Measurements from ENCODE around the gene MCC.

MCC gene

GRCh38 chr5:113043491-113043931 is 444.7 kb downstream of the MCC start:
- Histone ChIP-seq H3K27me3 (ENCODE audit: control insufficient read depth in 1 of 2, insufficient read depth in 1 of 2, low read length in 2 of 2) (no peaks in the 10 kb centered on the region), H4K91ac (ENCODE audit: low read length) (no peak overlapping the region), H3K18ac (ENCODE audit: low read depth in 1 of 2, low read length in 2 of 2) (no peak overlapping the region), H2AK5ac (ENCODE audit: low read length, severe bottlenecking) (no peak overlapping the region), H3K9me3 (ENCODE audit: control insufficient read depth, low read length) (no peaks in the 10 kb centered on the region), H3K4me1 (ENCODE audit: control insufficient read depth, insufficient read depth, low read depth, low read length) (peaks cover 11% of the 10 kb centered on the region), H3K79me1 (replicated peaks; ENCODE audit: low read length, poor library complexity, severe bottlenecking) (no peaks in the 10 kb centered on the region), H3K4me2 (ENCODE audit: low read length, poor library complexity, severe bottlenecking) (no peak overlapping the region), H3K36me3 (ENCODE audit: control insufficient read depth in 1 of 2, insufficient read depth in 2 of 2, low read depth in 1 of 2, low read length in 2 of 2) (peaks cover 24 to 47% of the 10 kb centered on the region in 2 experiments), H3K9ac (ENCODE audit: low read length) (no peak overlapping the region), H3K4ac (ENCODE audit: low read depth in 1 of 2, low read length in 2 of 2) (no peak overlapping the region), H2AFZ (ENCODE audit: low read depth, low read length) (no peak overlapping the region), H2BK5ac (ENCODE audit: low read depth, low read length, poor library complexity, severe bottlenecking) (no peak overlapping the region), H3K27ac (ENCODE audit: low read length, poor library complexity, severe bottlenecking) (no peak overlapping the region), H2BK15ac (ENCODE audit: low read depth, poor library complexity, severe bottlenecking) (no peak overlapping the region), H2BK12ac (ENCODE audit: low read length in 2 of 2) (peak overlapping the region in 1 of 2 experiments; percentile 18), H3K23ac (ENCODE audit: low read length in 2 of 2) (no peak overlapping the region), H3K14ac (ENCODE audit: low read length in 2 of 2) (no peak overlapping the region), H4K8ac (ENCODE audit: low read length) (no peak overlapping the region), H3K4me3 (ENCODE audit: insufficient read depth in 1 of 2, low read depth in 1 of 2, low read length in 2 of 2) (no peak overlapping the region), H2BK120ac (ENCODE audit: low read depth, low read length) (no peak overlapping the region)
- DNase-seq, result no peak
- WGBS, result 90% methylated on average over 16 of the region's 16 CpGs

- Histone ChIP-seq H3K27me3 (ENCODE audit: control insufficient read depth in 1 of 2, insufficient read depth in 1 of 2, low read length in 2 of 2) (no peaks in the 10 kb centered on the region), H2AK5ac (ENCODE audit: low read length, severe bottlenecking) (no peak overlapping the region), H3K9ac (ENCODE audit: low read length) (peak overlapping the region; percentile 12), H2BK5ac (ENCODE audit: low read depth, low read length, poor library complexity, severe bottlenecking) (no peak overlapping the region), H3K4me1 (ENCODE audit: control insufficient read depth, insufficient read depth, low read depth, low read length) (peaks cover 10% of the 10 kb centered on the region), H3K18ac (ENCODE audit: low read depth in 1 of 2, low read length in 2 of 2) (no peak overlapping the region), H4K8ac (ENCODE audit: low read length) (no peak overlapping the region), H2BK15ac (ENCODE audit: low read depth, poor library complexity, severe bottlenecking) (no peak overlapping the region), H3K9me3 (ENCODE audit: control insufficient read depth, low read length) (no peaks in the 10 kb centered on the region), H3K4ac (ENCODE audit: low read depth in 1 of 2, low read length in 2 of 2) (no peak overlapping the region), H2BK12ac (ENCODE audit: low read length in 2 of 2) (no peak overlapping the region), H3K36me3 (ENCODE audit: control insufficient read depth in 1 of 2, insufficient read depth in 2 of 2, low read depth in 1 of 2, low read length in 2 of 2) (peaks cover 27 to 42% of the 10 kb centered on the region in 2 experiments), H2BK120ac (ENCODE audit: low read depth, low read length) (no peak overlapping the region), H4K91ac (ENCODE audit: low read length) (no peak overlapping the region), H3K4me2 (ENCODE audit: low read length, poor library complexity, severe bottlenecking) (no peak overlapping the region), H3K4me3 (ENCODE audit: insufficient read depth in 1 of 2, low read depth in 1 of 2, low read length in 2 of 2) (no peak overlapping the region), H2AFZ (ENCODE audit: low read depth, low read length) (no peak overlapping the region), H3K79me1 (replicated peaks; ENCODE audit: low read length, poor library complexity, severe bottlenecking) (no peaks in the 10 kb centered on the region), H3K23ac (ENCODE audit: low read length in 2 of 2) (no peak overlapping the region), H3K27ac (ENCODE audit: low read length, poor library complexity, severe bottlenecking) (no peak overlapping the region), H3K14ac (ENCODE audit: low read length in 2 of 2) (no peak overlapping the region)
- 94% methylated on average over 2 of the region's 4 CpGs for WGBS
- no peak for DNase-seq
Measured at GRCh38 chr5:113042491-113043243, 445.6 kb downstream of the MCC start.

- no peak overlapping the region for H3K23ac ChIP-seq (ENCODE audit: low read length in 2 of 2)
- no peak overlapping the region for H2BK12ac ChIP-seq (ENCODE audit: low read length in 2 of 2)
Measured at GRCh38 chr5:113040672-113041260, 447.5 kb downstream of the MCC start.

GRCh38 chr5:113039934-113040285 is 448.3 kb downstream of the MCC start:
- no peak overlapping the region for H3K18ac ChIP-seq (ENCODE audit: low read depth in 1 of 2, low read length in 2 of 2)
- WGBS, result 94% methylated on average over 4 of the region's 4 CpGs
- no peak overlapping the region for H3K9ac ChIP-seq (ENCODE audit: low read length)
- H2AK5ac ChIP-seq (ENCODE audit: low read length, severe bottlenecking), result no peak overlapping the region
- peaks cover 10% of the 10 kb centered on the region for H3K4me1 ChIP-seq (ENCODE audit: control insufficient read depth, insufficient read depth, low read depth, low read length)
- no peak overlapping the region for H3K14ac ChIP-seq (ENCODE audit: low read length in 2 of 2)
- no peak for DNase-seq
- no peak overlapping the region for H2BK120ac ChIP-seq (ENCODE audit: low read depth, low read length)
- H3K4me3 ChIP-seq (ENCODE audit: insufficient read depth in 1 of 2, low read depth in 1 of 2, low read length in 2 of 2), result no peak overlapping the region
- no peak overlapping the region for H4K91ac ChIP-seq (ENCODE audit: low read length)
- H2BK12ac ChIP-seq (ENCODE audit: low read length in 2 of 2), result no peak overlapping the region
- no peak overlapping the region for H2BK15ac ChIP-seq (ENCODE audit: low read depth, poor library complexity, severe bottlenecking)
- no peak overlapping the region for H2AFZ ChIP-seq (ENCODE audit: low read depth, low read length)
- no peaks in the 10 kb centered on the region for H3K27me3 ChIP-seq (ENCODE audit: control insufficient read depth in 1 of 2, insufficient read depth in 1 of 2, low read length in 2 of 2)
- no peak overlapping the region for H3K4ac ChIP-seq (ENCODE audit: low read depth in 1 of 2, low read length in 2 of 2)
- peaks cover 20 to 46% of the 10 kb centered on the region in 2 experiments for H3K36me3 ChIP-seq (ENCODE audit: control insufficient read depth in 1 of 2, insufficient read depth in 2 of 2, low read depth in 1 of 2, low read length in 2 of 2)
- H2BK5ac ChIP-seq (ENCODE audit: low read depth, low read length, poor library complexity, severe bottlenecking), result no peak overlapping the region
- H3K79me1 ChIP-seq (replicated peaks; ENCODE audit: low read length, poor library complexity, severe bottlenecking), result no peaks in the 10 kb centered on the region
- H3K9me3 ChIP-seq (ENCODE audit: control insufficient read depth, low read length), result no peaks in the 10 kb centered on the region
- H3K4me2 ChIP-seq (ENCODE audit: low read length, poor library complexity, severe bottlenecking), result no peak overlapping the region
- no peak overlapping the region for H4K8ac ChIP-seq (ENCODE audit: low read length)
- H3K27ac ChIP-seq (ENCODE audit: low read length, poor library complexity, severe bottlenecking), result no peak overlapping the region
- H3K23ac ChIP-seq (ENCODE audit: low read length in 2 of 2), result no peak overlapping the region

More at GRCh38 chr5:113040672-113041260, 447.5 kb downstream of the MCC start:
- no peak overlapping the region for H3K14ac ChIP-seq (ENCODE audit: low read length in 2 of 2)
- H3K9me3 ChIP-seq (ENCODE audit: control insufficient read depth, low read length), result no peaks in the 10 kb centered on the region
- H3K36me3 ChIP-seq (ENCODE audit: control insufficient read depth in 1 of 2, insufficient read depth in 2 of 2, low read depth in 1 of 2, low read length in 2 of 2), result peaks cover 20 to 44% of the 10 kb centered on the region in 2 experiments
- no peak overlapping the region for H3K4me3 ChIP-seq (ENCODE audit: insufficient read depth in 1 of 2, low read depth in 1 of 2, low read length in 2 of 2)
- no peak overlapping the region for H2AFZ ChIP-seq (ENCODE audit: low read depth, low read length)
- 96% methylated on average over 6 of the region's 6 CpGs for WGBS
- no peak overlapping the region for H2AK5ac ChIP-seq (ENCODE audit: low read length, severe bottlenecking)
- H3K27me3 ChIP-seq (ENCODE audit: control insufficient read depth in 1 of 2, insufficient read depth in 1 of 2, low read length in 2 of 2), result no peaks in the 10 kb centered on the region
- no peaks in the 10 kb centered on the region for H3K79me1 ChIP-seq (replicated peaks; ENCODE audit: low read length, poor library complexity, severe bottlenecking)
- no peak overlapping the region for H3K4ac ChIP-seq (ENCODE audit: low read depth in 1 of 2, low read length in 2 of 2)
- no peak overlapping the region for H2BK15ac ChIP-seq (ENCODE audit: low read depth, poor library complexity, severe bottlenecking)
- no peak overlapping the region for H2BK120ac ChIP-seq (ENCODE audit: low read depth, low read length)
- no peak overlapping the region for H3K4me2 ChIP-seq (ENCODE audit: low read length, poor library complexity, severe bottlenecking)
- H4K8ac ChIP-seq (ENCODE audit: low read length), result no peak overlapping the region
- no peak overlapping the region for H3K9ac ChIP-seq (ENCODE audit: low read length)
- H2BK5ac ChIP-seq (ENCODE audit: low read depth, low read length, poor library complexity, severe bottlenecking), result no peak overlapping the region
- H3K18ac ChIP-seq (ENCODE audit: low read depth in 1 of 2, low read length in 2 of 2), result no peak overlapping the region
- no peak for DNase-seq
- no peak overlapping the region for H3K27ac ChIP-seq (ENCODE audit: low read length, poor library complexity, severe bottlenecking)
- H3K4me1 ChIP-seq (ENCODE audit: control insufficient read depth, insufficient read depth, low read depth, low read length), result peaks cover 4% of the 10 kb centered on the region
- no peak overlapping the region for H4K91ac ChIP-seq (ENCODE audit: low read length)
